Adrenal gland (tissue), 12 donors: ENCODE data around the gene REG4. TPM values are rescaled to one million over a fixed set of nuclear protein-coding genes. Genes with fewer than 3 reads are reported as not detected.

Experiments used
- DNase-seq, 7 donors: peaks; one replicate each; pipeline ENCODE4 v3.0.0-alpha.2; 2019 to 2020
- H3K27ac ChIP-seq, 5 donors: fragments of 200-600 bp; sonication (generic) in 4 of 5; 1 replicate in 3 of 5; 2 replicates in 2 of 5; pipeline versions ENCODE4 v1.5.1 to v1.8.0; 2016 to 2020; ENCODE audit warnings: mild to moderate bottlenecking in 1 of 5
- H3K27me3 ChIP-seq: fragments of 200-600 bp; 2 replicates; pipeline ENCODE4 v1.8.0; 2021
- H3K36me3 ChIP-seq, 2 donors: fragments of 200-600 bp; replicated peaks in 1 of 2; 1 replicate in 1 of 2; 2 replicates in 1 of 2; pipeline versions ENCODE4 v1.5.1 to v1.8.0; 2018 to 2022
- H3K4me1 ChIP-seq, 2 donors: fragments of 200-600 bp; replicated peaks in 1 of 2; 1 replicate in 1 of 2; 2 replicates in 1 of 2; pipeline versions ENCODE4 v1.5.1 to v1.8.0; 2018 to 2021
- H3K4me3 ChIP-seq, 4 donors: fragments of 200-600 bp; sonication (generic) in 3 of 4; one replicate each; pipeline ENCODE4 v1.5.1; 2016 to 2018
- H3K9me3 ChIP-seq, 3 donors: fragments of 200-600 bp; sonication (generic) in 1 of 3; replicated peaks in 1 of 3; 1 replicate in 2 of 3; 2 replicates in 1 of 3; pipeline versions ENCODE4 v1.5.1 to v1.8.0; 2016 to 2021
- CTCF ChIP-seq, 6 experiments: fragments of 450-650 bp in 4 of 6; fragments of 200-600 bp in 2 of 6; sonication (generic) in 1 of 6; IDR thresholded peaks; 1 replicate in 5 of 6; 2 replicates in 1 of 6; pipeline versions ENCODE4 v1.5.1 to v1.8.0; 2016 to 2021; ENCODE audit warnings: antibody characterized with exemption in 6 of 6, mild to moderate bottlenecking in 2 of 6, moderate library complexity in 1 of 6
- POLR2A ChIP-seq, 2 donors: fragments of 450-650 bp; IDR thresholded peaks; one replicate each; pipeline ENCODE4 v1.6.1; 2017; ENCODE audit warnings: antibody characterized with exemption in 2 of 2, mild to moderate bottlenecking in 2 of 2, moderate library complexity in 1 of 2
- WGBS, 4 donors: extraction: QIAGEN DNeasy Blood & Tissue Kit in 2 of 4; methylation state at CpG; one replicate each; pipeline versions ENCODE4 v1.1.5 to v1.1.7; 2013 to 2017; 5-methylcytosine and 5-hydroxymethylcytosine counted together
- intact Hi-C, 2 donors: fragments of 100-400 bp; cut with DNase I; formaldehyde crosslinking; loops; one replicate each; pipeline versions ENCODE4 v1.14.1 to v1.15.0; 2022 to 2023
- polyA plus RNA-seq, 3 donors: library from polyadenylated mRNA; stranded (reverse); fragments of 200-250 nt in 2 of 3; fragments of 350-450 nt in 1 of 3; fragmentation: Illumina TruSeq in 1 of 3; extraction: RNeasy Lipid Tissue Mini Kit (QIAGEN cat#74804) in 1 of 3; gene quantifications; one replicate each; pipeline ENCODE4 v1.2.3, GENCODE V29; 2013 to 2014
- total RNA-seq, 9 donors: library from RNA; depleted of rRNA in 4 of 9; stranded (reverse); fragments of >200 nt in 4 of 9; fragments of 120-200 nt in 1 of 9; fragmentation: NEBNext Ultra II Directional in 1 of 9; extraction: Animal tissue kit (Norgen Biotek cat#: 25700) in 1 of 9; gene quantifications; one replicate each; pipeline versions ENCODE4 v1.1.0 to v1.2.4, GENCODE V29; 2013 to 2023
- donor health status: healthy with polysubstance abuse.
- donor health status: Bipolar disorder and iron deficiency.
- donor health status: DM: yes; HTN: yes; CAD: no.
- donor health status: DM: no; HTN: no; CAD: no.
- donor health status: DM: no; HTN: no; CAD: no.
- donor health status: DM: yes; HTN: yes; CAD: no.

Gene REG4
- total and polyA plus RNA-seq, 12 donors = not detected

GRCh38 chr1:119758584-119758983 is 52.7 kb downstream of the REG4 start:
- Histone ChIP-seq H3K27ac (no peak overlapping the region), H3K36me3 (no peaks in the 10 kb centered on the region), H3K4me1 (no peaks in the 10 kb centered on the region), H3K9me3 (no peaks in the 10 kb centered on the region), H3K27me3 (no peaks in the 10 kb centered on the region), H3K4me3 (no peak overlapping the region)
- 69 to 81% (median 75%) methylated on average over 3 of the region's 3 CpGs for WGBS, 4 donors
- DNase-seq = no peak
- intact Hi-C loops = no loop called here
- TF ChIP-seq CTCF (IDR thresholded peaks at IDR 0.05) = no peak

- intact Hi-C loops = no loop called here
- no peaks in the 10 kb centered on the region for H3K27me3 ChIP-seq
- TF ChIP-seq CTCF (IDR thresholded peaks at IDR 0.05) (no peak), POLR2A (IDR thresholded peaks at IDR 0.05) (no peak)
- no peaks in the 10 kb centered on the region for H3K9me3 ChIP-seq
- no peak for DNase-seq
- no peak overlapping the region for H3K27ac ChIP-seq
- no peaks in the 10 kb centered on the region for H3K36me3 ChIP-seq
- H3K4me3 ChIP-seq = no peak overlapping the region
- WGBS, 4 donors = 75 to 86% (median 81%) methylated on average over 4 of the region's 4 CpGs
- no peaks in the 10 kb centered on the region for H3K4me1 ChIP-seq
Measured at GRCh38 chr1:119752592-119752991, 58.7 kb downstream of the REG4 start.

- H3K27ac ChIP-seq = no peak overlapping the region
- intact Hi-C loops = no loop called here
- WGBS, 4 donors = 61 to 69% (median 68%) methylated on average over 4 of the region's 4 CpGs
- H3K4me3 ChIP-seq = no peak overlapping the region
- no peaks in the 10 kb centered on the region for H3K27me3 ChIP-seq
- H3K36me3 ChIP-seq = no peaks in the 10 kb centered on the region
- H3K9me3 ChIP-seq = no peaks in the 10 kb centered on the region
- TF ChIP-seq POLR2A (IDR thresholded peaks at IDR 0.05) = no peak
- no peak for TF ChIP-seq CTCF (IDR thresholded peaks at IDR 0.05)
- H3K4me1 ChIP-seq = peaks cover 0 to 4% of the 10 kb centered on the region in 2 donors
- no peak for DNase-seq
Measured at GRCh38 chr1:119748040-119748439, 63.2 kb downstream of the REG4 start.

- Histone ChIP-seq H3K27me3 (no peaks in the 10 kb centered on the region), H3K27ac (no peak overlapping the region), H3K4me3 (no peak overlapping the region), H3K36me3 (no peaks in the 10 kb centered on the region), H3K9me3 (no peaks in the 10 kb centered on the region), H3K4me1 (peaks cover 0 to 4% of the 10 kb centered on the region in 2 donors)
- WGBS, 4 donors = 71 to 81% (median 72%) methylated on average over 2 to 3 of the region's 3 CpGs
- no peak for TF ChIP-seq CTCF (IDR thresholded peaks at IDR 0.05)
- no peak for TF ChIP-seq POLR2A (IDR thresholded peaks at IDR 0.05)
- DNase-seq = no peak
- intact Hi-C loops = no loop called here
Measured at GRCh38 chr1:119747451-119747850, 63.8 kb downstream of the REG4 start.
